ENCODE measurements around the gene DYTN.

Gene DYTN

GRCh38 chr2:206610451-206610850 lies 107.7 kb downstream of the DYTN start:
- no peaks in the 10 kb centered on the region for H3K27me3 Mint-ChIP-seq
- no peak overlapping the region for H3K4me3 Mint-ChIP-seq
- H3K27ac Mint-ChIP-seq, result no peak overlapping the region
- ATAC-seq, result no peak
- H3K36me3 Mint-ChIP-seq, result no peaks in the 10 kb centered on the region
- no peaks in the 10 kb centered on the region for H3K9me3 Mint-ChIP-seq
- H3K4me1 Mint-ChIP-seq, result no peaks in the 10 kb centered on the region

- H3K36me3 Mint-ChIP-seq, result no peaks in the 10 kb centered on the region
- H3K4me1 Mint-ChIP-seq, result peaks cover 6% of the 10 kb centered on the region
- ATAC-seq, result no peak
- no peak overlapping the region for H3K27ac Mint-ChIP-seq
- no peak overlapping the region for H3K4me3 Mint-ChIP-seq
- H3K27me3 Mint-ChIP-seq, result no peaks in the 10 kb centered on the region
- no peaks in the 10 kb centered on the region for H3K9me3 Mint-ChIP-seq
These were observed 115.0 kb downstream of the DYTN start for GRCh38 chr2:206603243-206603642.
